GM19324 (cell line): Measurements from ENCODE around the gene MEGF11.

Source experiments
- ATAC-seq: cut with Tn5 transposase; IDR thresholded peaks from one replicate; pipeline ENCODE4 v1.9.1; 2021; ENCODE audit warnings: mild to moderate bottlenecking, moderate library complexity; ENCODE audit not compliant: unreplicated experiment, low FRiP score

The MEGF11 gene

DNA sequence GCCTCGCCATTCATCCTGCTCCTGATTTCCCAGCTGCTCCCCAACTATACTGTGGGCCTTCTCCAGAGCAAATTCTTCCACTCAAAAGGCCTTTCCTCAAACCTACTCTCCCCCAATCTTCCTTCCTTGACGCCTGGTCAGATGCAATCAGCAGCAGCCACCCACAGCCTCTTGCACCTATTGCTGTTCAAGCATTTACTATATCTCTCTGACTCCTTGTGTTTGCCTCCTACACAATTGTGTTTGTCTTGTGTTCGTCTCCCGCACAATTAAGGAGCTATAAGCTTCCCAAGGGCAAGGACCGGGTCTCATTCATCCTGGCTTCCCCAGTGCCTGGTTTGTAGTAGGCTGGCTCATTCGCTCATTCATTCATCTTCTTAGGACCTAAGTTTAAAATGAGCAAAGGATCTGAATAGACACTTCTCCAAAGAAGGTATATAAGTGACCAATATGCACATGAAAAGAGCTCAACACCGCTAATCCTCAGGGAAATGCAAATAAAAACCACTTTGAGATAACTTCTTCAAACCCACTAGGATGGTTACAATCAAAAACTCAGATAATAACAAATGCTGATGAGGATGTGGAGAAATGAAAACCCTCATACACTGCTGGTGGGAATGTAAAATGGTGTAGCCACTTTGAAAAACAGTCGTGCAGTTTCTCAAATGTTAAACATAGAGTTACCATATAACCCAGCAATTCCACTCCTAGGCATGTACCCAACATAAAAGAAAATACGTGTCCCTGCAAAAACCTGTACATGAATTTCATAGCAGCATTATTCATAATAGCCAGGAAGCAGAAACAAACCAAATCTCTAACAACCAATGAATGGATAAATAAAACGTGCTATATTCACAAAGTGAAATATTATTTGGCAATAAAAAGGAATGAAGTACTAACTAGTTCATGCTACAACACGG is 31.0 kb downstream of the MEGF11 start:
- ATAC-seq = no peak

DNA sequence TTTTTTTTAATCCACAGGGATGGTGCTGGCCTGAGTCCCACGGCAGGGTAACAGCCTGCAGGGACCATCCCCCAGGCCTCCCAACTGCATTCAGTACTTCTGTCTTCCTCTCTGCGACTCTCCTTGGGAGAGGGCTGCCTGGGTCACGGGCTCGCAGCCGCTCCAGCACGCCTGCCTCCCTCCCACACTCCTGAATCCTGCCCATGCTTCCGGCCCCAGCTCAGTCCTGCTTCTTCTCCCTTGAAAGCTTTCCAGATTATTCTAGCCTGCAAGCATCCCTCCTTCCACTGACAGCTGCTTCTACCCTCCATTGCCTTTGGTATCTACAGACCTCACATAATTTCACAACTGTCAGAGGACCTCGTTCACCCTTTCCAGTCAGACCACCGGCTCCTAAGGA is 32.4 kb downstream of the MEGF11 start:
- ATAC-seq = no peak

DNA sequence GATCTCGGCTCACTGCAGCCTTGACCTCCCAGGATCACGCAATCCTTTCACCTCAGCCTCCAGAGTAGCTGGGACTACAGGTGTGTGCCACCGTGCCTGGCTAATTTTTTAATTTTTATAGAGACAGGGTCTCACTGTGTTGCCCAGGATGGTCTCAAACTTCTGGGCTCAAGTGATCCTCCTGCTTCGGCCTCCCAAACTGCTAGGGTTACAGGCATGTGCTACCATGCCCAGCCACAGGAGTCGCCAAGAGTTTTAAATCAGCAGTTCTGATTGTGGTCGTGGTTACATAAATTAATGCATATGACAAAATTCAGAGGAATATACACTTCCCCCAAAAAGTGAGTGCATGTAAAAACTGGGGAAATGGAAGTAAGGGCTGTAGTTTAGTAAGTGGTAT is 32.9 kb downstream of the MEGF11 start:
- ATAC-seq = no peak

DNA sequence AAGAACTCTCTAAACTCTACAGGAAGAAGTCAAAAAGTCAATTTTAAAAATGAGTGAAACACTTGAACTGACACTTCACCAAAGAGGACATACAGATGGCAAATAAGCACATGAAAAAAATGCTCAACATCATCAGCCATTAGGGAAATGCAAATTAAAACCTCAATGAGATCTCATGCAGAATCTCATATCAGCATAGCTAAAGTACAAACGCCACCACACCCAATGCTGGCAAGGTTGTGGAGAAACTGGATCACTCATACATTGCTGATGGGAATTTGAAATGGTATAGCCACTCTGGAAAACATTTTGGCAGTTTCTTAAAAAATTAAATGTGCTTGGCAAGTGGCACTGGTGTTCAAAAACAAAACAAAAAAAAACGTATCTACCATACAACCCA is 34.2 kb downstream of the MEGF11 start:
- no peak for ATAC-seq

DNA sequence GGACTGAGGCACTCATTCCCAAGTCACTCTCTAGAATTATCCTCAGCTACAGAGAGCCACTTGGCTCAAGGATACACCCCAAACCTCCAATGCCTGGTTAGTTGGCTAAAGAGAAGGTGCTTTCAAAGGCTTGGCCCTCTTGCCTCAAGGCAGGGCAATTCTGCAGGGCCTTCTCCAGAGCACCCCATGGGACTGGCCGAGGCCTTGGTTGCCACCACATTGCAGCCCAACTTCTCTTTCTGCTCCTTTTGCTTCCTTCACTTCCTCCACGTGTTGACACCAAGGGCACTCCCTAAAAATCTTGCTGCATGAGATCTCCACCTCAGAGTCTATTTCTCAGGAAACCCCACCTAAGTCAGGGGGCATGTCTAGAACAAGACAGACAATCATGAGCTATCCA is 36.7 kb downstream of the MEGF11 start:
- ATAC-seq = no peak

DNA sequence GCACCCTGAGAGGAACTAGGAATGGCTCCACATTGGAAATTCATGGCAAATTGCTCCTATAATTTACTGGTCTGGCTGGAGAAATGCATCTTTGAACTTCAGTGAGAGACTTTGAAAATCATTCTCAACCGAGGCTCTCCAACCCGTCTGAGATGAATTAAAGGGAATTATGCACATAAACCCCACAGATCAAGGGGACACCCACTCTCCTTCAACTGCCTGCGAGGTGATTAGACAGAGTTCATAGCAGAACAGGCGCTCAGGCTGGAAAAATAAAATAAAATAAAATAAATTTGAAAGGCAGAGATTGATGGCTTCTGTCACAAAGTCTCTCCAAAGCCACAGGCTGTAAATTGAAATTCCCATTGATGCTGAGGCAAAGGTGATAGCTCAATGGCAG is 37.7 kb downstream of the MEGF11 start:
- no peak for ATAC-seq

DNA sequence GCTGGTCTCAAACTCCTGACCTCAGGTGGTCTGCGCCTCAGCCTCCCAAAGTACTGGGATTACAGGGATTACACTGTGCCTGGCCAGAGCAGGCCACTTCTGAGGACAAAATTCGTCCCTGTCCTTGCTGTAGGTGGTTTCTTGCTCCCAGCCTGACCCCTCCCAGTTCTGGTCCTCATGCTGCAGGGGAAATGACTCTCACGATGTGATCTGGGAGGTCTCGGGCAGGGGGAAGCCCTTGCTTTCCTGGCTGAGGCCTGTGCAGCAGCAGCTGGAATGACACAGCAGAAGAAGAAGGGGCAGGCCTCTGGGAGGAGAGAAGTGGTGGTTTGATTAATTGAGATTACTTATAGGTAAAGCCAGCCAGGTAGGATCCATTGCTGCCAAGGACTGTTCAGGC is 39.3 kb downstream of the MEGF11 start:
- no peak for ATAC-seq

DNA sequence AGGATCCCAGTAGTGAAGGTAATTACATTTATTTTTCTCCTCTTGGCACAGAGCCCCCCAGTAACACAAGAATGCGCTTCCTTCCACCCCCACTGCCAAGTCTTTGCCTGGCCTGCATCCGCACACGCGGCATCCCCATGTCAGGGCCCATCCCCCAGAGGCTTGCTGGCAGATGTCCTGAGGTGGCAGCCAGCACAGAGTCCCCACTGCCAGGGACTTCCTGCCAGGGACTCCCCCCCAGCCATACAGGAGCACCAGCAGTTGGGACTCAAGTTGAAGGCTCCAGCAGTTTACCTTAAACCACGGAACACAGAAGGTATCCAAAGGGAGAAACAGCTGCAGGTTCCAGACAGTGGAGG is 41.0 kb downstream of the MEGF11 start:
- no peak for ATAC-seq

DNA sequence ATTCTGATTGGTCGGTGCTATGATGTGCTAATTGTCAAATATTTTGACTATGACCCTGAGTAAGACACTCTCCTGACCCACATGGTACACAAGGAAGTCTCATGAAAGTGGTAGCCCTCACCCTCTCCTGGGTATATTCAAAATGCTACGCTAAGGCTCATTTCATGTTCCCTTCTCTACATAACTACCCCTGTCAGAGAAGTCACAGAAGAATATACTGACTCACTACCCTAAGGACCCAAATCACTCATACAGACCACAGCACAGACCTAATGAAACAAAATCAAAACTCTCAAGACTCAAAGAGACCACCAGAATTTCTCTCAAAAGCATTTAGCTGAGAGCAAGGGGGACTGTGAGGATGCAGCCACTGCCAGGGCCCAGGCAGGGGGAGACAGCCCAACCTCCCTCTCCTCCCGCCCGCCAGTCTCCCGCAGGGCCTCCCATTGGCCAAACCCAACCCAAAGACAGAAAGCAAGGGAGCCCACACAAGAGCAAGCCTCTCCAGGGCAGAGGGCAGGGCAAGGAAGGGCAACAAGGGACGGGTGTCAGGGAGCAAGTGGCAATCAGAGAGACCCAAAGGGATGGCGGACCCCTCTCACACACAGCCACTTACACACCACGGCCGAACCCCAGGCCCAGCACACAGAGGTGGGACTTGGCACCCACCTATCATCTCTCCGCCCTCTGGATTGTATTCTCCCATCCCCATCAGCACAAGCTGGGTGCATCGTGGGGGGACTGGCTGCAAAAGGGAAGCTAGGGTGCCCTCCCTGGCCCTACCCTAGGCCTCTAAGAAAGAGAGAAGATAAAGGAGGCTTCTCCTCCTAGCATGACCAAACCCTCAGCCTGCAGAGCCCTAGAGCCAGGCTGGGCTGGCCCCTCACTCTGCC is 41.6 kb downstream of the MEGF11 start:
- no peak for ATAC-seq

DNA sequence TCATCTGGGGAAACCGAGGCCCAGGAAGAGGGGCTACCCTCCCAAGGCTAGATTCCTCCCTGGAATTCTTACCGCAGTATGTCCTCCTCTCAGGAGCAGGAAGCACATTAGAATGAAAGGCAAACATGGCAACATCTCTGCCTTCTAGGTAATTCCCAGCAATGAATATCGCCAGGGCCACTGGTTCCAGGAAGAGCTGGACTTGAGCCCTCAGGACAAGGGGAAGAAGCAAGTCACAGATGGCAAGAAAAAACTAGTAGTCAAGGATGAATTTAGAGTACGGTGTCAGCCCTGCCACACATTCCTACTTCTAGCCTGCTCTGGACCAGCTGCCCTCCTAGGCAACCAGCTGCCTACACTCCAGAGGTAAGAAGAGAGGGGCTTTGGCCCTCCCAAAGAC is 42.9 kb downstream of the MEGF11 start:
- no peak for ATAC-seq

DNA sequence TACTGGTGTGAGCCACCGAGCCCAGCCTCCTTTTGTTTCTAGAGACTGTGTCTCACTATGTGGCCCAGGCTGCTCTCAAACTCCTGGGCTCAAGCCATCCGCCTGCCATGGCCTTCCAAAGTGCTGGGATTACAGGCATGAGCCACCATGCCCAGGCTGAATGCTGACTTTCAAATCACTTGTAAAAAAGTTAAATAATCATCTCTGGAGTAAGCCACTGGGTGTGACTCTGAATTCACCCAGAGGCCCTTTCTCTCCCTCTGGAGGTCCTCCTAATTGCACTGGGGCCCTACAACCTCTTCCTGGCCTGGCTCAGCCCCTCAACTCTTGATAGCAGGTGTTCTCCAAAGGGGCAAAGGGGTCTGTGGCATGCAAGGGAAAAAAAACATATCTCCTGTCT is 54.8 kb downstream of the MEGF11 start:
- no peak for ATAC-seq

DNA sequence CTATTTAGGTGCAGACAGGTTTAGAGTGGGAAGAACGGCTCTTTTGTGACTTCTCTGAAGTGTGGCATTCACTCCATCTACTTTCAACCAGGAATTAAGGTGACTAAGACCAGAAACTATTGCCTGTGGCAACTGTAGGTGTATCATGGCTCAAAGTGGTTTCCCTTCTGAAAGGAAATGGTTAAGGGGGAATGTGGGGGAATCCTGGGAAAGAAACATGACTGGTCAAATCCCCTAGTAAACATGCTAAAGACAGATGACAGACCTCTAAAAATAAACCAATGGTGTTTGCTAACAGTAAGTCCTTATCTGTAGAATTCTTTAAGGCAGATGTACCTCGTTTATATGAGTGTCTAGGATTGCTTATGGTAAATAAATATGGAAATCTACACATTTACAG is 56.9 kb downstream of the MEGF11 start:
- no peak for ATAC-seq

DNA sequence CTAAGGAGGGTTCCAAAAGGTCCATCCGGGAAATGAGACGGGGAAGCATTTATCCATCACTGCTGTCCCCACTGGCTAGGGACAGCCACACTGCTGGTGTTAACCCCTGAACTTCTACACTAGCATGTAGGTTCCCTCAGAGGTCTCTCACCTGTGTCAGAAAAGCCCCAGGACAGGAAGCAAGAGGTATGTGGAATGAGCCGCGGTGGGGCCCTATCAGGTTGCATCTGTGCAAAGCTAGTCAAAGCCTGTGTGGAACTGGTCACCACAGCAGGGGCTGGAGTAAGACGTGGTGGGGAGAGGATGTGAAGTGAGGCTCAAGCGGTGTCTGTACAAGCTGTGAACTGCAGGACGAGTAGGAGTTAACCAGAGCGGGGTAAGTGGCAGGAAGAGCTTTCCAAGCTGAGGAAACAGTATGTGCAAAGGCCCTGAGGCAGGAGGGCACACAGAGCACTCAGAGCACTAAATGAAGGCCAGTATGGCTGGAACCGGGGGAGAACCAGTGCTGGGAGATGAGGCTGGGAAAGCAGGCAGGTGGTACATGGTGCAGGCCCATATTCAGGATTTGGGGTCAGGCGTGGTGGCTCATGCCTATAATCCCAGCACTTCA is 57.8 kb downstream of the MEGF11 start:
- ATAC-seq = no peak

DNA sequence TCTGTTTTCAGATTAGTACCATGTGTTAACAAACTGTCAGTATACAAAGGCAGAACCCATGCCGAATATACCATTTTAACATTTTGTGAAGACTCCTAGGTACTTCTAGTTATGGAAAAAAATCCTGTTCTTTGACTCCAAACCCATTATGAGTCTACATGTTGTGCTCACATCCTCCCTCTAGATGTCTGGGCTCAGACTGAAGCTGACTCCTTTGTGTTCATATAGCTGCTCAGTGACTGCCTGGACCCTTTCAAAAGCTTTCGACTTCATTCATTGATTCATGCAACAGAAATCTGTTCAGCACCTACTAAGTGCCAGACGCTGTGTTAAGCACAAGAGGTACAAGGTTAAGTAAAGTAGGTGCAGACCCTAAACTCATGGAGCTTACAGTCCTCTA is 60.5 kb downstream of the MEGF11 start:
- no peak for ATAC-seq

DNA sequence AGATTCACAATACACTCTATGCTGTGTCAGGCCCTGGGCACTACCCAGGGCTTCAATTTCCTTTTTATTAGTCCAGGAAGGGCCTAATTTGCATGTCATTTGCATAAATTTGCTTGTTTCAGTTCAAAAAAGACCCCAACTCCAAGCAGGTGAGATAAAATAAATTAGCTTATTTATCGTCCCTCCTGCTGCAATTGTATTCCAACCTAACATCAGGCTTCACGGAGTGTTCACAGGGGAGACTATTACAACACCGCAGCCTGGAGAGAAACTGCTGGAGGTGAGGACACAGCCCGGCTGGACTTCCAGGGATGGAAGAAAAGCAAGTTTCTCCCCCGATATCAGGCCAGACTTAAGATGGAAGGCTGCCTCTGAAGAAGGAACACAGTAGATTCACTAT is 62.8 kb downstream of the MEGF11 start:
- no peak for ATAC-seq

DNA sequence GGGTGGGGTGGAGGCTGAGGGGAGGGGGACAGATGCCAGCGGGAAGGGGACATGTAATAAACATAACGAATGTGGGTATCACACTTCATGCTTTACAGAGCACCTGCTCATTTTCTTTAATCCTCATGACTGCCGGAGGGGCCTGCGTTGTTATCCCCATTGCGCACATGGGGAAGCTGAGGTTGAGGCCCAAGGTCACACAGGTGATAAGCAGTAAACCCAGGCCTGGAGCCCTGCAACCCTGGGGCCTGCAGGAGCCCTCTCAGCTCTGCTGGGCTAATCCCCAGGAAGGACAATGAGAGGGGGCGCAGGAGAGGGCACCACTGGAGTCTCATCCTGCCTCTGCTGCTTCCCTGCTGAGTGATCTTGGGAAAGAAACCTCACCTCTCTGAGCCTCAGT is 64.3 kb downstream of the MEGF11 start:
- ATAC-seq = no peak

DNA sequence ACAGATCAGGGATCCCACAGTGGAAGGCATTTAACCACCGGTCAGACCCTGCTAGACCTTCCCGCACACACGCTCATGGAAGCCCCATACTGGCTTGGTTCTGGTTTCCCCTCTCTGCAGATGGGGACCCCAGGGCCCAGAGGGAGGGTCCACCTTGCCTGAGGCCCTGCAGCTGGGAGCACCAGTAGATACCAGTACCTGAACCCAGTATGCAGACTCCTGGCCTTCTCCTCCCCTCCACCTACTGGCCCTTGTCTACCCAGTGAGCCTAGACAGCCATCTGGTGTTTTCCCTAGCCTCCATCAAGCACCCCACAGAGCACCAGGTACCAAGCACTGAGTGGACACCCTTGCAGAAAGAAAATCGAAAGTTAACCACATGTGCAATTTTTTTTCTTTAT is 65.1 kb downstream of the MEGF11 start:
- no peak for ATAC-seq

DNA sequence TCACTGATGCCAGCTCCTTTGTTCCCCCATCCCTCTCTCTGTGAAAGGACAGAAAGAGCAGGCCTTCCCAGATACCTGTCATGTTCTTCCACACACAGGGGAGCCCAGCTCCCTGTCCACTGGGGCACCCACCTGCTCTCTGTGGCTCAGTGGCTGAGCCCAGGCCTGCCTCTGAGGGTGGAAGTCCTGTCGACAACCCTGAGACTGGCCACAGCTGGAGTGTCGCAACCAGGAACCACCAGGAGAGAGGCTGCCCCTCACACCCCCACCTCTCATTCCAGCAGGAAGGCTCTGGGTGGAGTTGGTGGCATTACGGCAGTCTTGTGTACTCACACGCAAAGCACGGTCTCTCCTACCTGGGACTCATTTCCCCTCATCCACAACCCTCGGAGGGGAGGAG is 66.3 kb downstream of the MEGF11 start:
- no peak for ATAC-seq

DNA sequence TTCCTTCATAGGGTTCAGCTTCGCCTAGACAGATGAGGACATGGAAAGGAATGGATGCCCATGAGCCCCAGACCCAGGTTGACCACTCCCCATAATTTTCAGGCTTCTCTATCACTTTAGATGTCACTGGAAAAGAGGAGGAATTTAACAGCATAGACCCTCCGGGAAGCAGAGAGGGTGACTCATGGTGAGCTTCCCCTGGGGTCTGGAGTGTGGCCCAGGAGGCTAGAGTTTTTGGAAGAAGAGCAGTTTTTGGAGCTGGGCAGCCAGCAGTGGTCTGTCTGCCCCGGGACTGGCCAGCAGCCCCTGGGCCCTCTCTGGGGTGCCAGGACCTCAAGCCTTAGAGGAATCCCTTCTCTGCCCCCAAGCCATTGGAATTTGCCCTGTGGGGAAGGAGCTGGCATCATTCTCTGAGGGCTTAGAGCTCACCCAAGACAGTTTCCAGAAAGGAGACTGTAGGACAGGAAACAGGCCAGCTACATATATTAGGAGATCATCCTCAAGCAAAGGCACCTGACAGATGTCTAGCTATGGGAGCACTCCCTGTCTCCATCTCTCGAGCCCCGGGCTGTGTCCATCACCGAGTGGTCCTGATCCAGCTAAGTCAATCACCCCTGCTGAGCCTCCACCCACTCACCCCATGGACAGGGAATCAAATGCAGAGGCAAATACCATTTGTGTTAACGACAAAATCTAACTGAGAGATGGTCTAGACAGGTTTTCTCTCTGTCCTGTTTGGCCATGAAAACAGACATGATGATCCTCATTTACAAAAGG is 67.3 kb downstream of the MEGF11 start:
- no peak for ATAC-seq

DNA sequence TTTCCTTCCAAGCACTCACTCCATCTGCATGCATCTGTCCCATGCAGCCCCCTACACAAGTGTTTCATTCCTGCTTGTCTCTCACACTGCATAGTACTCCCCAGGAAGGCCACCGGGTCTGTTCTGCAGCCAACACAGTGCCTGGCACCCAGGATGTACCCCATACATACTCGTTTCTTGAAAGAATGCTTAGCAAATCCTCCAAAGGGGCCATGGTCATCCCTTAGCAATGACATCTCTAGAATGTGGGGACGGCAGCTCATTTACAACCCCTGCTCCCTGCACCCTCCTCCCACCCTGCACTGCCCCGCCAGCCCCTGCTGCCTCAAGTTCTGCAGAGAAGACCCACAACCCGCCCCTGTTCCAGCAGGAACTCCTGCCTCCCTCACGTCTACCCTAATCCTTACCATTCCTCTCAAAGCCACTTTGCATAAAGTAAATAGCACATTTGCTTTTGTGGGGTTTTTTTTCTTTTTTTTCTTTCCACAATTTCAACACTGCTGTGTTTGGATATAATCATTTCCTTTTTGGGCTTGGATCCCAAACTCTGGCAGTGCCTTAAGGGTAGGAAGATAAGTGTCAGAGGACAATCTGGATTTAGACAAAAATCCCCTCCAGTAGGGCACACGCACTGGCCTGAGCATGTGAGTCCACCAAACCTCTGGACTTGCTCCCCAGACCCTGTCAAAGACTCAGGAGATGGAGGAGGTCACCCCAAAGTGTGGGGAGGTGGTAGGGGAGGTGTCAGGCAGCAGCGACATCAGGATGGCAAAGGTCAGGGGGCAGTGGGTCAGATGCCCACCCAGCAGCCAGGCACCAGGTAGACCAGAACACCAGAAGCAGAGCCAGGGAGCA is 68.4 kb downstream of the MEGF11 start:
- ATAC-seq = no peak
